ENCODE data around the gene STK24.

- TF ChIP-seq CTCF (conservative IDR thresholded peaks at IDR 0.05; ENCODE audit: low read length), result no peak
- no peak for TF ChIP-seq EZH2phosphoT487 (IDR thresholded peaks at IDR 0.05; ENCODE audit: borderline replicate concordance, low read depth, low read length)
These were observed 138.4 kb downstream of the STK24 start for GRCh38 chr13:98438246-98439125.

All from OCI-LY7 (cell line).